Right lung (tissue), 5 donors: ENCODE data around the gene RDH8. TPM values are rescaled to one million over a fixed set of nuclear protein-coding genes. Genes with fewer than 3 reads are reported as not detected.
"Not testable (repeated sequence)": the region's sequence is repeated elsewhere in the genome, so short reads cannot be mapped to it uniquely, and the experiment has no call there.

Experiments used
- DNase-seq, 2 donors: peaks; one replicate each; pipeline ENCODE4 v3.0.0-alpha.2; 2013
- polyA plus RNA-seq, 5 donors: library from polyadenylated mRNA; unstranded; fragments of 120-200 nt; gene quantifications; one replicate each; pipeline versions ENCODE4 v1.2.1 to v1.2.3, GENCODE V29; 2013; ENCODE audit warnings: inconsistent platforms in 1 of 5, low replicate concordance in 1 of 5; ENCODE audit not compliant: insufficient read length in 5 of 5, insufficient read depth in 1 of 5

Gene RDH8
- polyA plus RNA-seq, 5 donors = not detected

DNA sequence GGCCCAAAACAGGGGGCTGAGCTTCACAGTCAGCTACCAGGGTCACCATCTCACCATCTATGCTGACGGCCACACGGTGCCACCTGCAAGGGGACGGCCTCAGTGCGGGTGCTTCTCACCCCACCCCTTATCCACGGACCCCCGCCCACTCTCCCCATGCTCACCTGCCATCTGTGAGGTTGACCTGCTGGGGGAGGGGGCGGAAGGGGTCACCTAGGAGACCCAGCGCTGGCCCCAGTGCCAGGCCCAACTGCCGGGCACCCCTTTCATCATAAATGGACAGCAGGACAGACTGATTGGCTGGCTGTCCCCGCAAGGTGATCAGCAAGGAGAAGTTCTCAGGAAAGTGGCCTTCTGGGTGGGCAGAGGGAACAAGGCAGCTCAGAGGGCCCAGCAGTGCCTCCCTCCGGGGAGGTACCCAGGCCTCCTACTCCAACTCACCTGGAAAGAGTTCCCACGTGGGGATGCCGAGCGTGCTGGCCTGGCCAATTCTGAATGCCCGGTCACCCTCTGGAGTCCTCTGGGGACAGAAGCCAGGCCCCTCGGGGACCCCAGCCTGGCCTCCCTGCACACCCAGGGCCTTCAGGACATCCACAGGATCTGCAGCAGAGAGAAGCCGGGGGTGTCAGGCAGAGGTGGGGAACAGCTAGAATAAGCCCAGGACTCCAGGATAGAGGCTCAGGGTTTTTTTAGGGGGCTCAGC lies 7.5 kb upstream of the RDH8 start:
- DNase-seq = no peak

DNA sequence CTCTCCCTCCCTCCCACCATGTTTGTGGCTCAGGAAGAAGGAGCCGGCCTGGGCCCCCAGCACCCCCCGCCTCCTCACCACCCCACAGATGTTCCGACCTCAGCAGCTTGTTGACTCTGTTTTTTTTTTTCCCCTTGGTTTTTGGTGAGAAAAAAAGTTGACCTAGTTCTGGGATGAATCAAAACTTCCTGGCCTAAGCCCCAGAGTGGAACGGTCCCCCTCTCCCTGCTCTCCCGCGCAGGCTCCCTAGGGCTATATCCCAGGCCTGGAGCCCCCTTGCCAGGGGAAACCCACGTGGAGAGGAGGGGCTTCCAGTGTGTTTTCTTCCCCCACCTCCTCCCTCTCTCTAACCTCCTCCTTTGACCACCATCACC lies 7.0 kb upstream of the RDH8 start:
- DNase-seq = no peak

DNA sequence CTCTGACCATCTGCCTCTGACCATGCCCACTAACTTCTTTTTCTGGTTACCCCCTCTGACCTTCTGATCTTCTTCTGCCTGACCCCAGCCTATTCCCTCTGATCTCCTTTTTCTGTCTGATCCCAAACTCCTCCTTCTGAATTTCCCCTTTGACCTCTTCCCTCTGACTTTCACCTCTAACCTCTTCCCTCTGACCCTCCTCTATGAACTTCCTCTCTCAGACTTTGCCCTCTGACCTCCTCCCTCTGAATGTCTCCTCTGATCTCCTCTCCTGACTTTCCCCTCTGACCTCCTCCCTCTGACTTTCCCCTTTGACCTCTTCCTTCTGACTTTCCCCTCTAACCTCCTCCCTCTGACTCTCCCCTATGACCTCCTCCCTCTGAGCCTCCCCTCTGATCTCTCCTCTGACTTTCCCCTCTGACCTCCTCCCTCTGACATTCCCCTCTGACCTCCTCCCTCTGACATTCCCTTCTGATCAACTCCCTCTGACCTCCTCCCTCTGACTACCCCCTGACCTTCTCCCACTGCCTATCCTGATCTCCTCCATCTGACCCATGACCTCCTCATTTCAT lies 6.4 kb upstream of the RDH8 start:
- DNase-seq = no peak

DNA sequence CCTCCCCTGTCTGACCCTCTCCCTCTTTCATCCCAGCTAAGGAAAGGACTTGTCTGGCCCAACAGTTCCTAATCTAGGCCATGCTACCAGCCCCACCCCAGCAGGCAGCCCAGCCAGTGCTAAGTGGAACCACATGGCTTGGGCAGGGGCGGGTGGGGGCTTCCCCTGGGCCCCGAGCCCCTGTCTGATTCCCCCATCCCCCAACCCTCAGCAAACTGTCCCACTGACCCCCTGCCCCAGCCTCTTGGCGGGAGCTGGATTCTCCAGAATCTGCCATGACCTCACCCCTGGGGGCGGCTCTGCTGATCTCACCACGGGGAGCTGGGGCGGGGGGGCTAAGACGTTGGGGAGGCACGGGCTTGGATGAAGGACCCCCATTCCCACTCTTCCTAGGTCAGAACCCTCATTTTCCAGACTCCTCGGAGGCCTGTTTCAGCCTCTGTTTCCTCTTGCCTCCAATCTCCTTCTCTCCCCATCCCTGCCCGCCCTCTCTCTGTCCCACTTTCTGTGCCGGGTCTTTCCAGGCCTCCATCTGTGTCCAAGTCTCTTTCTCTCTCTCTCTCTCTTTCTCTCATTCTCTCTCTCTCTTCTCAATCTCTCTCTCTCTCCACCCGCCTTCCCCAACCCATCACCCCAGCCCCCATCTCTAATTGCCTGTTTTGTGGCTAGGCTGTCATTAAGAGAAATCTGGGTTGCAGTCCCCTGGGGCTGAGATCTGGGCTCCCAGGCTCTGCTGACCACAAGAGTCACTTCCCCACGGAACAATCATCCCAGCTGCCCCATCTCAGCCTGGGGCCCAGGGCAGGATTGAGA lies 5.7 kb upstream of the RDH8 start:
- no peak for DNase-seq

DNA sequence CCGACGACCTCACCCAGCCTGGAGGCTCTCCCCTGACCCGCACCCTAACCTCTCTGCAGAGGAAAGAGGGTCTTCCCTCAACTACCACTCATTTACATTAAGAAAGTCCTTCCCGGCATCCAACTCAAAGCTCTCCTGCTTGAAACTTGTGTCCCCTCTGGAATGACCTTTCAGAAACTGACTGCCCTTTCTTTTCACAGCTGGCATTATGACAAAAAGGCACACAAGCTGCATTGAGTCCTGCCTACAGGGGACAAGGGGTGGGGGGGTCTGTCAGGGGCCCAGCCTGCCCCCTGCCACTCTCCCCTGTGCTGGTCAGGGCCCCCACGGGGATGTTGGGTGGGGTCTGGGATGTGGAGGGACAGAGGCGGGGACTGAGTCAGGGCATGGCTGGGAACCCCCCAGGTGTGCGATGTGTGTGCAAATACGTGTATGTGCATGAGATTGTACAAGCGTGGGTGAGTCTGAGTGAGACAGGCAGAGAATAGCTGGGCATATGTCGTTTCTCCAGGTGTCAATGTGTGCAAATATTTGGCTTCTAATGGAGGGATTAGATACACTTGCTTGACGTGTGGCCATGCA lies 5.0 kb upstream of the RDH8 start:
- no peak for DNase-seq

DNA sequence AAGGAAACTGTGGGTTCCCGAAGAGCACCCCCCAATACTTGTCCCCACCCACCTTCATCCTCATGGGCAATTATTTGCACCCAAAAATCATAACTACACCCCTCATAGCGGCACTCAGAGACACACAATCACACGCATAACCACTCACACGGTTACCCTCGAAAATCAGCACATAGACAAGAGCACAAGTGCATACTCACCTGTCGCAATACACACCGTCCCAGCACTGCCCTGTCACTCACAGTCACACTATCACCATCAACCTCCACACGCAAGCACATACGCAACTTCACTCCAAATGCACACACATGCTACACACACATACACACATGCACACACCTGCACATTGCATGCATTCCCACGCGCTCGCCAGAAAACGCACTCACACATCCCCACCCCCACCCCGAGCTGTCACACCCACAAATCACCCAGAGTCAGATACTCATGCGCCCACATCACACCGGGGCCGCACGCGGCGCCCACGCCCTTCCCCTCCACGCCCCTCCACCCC lies 3.5 kb upstream of the RDH8 start:
- no peak for DNase-seq

DNA sequence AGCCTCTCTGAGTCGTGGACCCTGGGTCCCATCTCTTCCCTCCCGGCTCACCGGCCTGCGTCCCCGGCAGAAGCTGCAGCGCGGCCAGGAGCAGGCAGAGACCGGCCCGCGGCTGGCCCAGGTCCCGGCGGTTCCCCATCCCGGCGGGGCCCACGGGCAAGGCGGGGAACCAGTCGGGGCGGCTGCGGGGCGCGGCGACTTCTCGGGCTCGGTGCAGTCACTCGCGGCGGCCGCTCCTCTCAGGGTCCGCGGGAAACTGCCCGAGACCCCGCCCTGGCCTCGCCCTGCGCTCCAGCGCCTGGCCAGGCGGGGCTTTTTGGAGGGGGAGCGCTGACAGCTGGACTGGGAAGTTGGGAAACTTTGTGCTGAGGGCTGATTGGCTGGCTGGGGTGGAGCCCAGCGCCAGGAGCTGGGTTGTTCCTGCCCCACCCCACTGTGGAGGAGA lies 3.0 kb upstream of the RDH8 start, which contains the start of gene COL5A3:
COL5A3 (minus strand) TSS at position 258 of the 445 bp plus-strand sequence; CDS start at position 139, 119 bp downstream.
- DNase-seq = peak in 1 of 2 donors; percentile 33

DNA sequence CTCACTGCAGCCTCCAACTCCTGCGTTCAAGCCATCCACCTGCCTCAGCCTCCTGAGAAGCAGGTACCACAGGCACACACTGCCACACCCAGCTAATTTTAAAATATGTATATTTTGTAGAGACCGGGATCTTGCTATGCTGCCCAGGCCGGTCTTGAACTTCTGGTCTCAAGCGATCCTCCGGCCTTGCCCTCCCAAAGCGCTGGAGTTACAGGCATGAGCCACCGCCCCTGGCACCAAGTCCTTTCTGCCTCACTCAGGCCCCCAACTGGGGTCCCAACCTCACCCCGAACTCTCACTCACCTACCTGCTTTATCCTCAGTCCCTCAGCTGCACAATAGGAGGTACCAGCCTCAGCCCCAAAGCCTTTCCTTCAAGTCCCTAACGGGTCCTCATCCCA lies 2.3 kb upstream of the RDH8 start:
- no peak for DNase-seq

DNA sequence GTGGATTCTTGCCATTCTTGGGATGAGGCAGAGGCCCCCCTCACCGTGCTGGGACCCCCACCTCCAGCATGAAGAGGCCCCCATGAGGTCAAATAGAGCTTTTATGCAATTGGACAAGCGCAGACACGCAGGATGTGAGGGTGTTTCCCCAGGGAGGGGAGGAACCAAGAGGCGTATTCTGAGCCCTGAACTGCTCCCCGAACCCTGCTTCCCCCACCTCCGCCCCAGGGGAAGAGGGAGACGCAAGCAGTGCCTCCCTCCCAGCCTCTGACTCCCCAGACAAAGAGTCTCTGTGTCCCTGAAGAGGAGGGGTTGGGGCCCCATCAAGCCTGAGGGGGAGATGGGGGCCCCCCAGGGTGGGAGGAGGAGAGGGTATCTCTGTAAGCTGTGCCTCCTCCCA lies 1.3 kb upstream of the RDH8 start:
- DNase-seq = no peak

DNA sequence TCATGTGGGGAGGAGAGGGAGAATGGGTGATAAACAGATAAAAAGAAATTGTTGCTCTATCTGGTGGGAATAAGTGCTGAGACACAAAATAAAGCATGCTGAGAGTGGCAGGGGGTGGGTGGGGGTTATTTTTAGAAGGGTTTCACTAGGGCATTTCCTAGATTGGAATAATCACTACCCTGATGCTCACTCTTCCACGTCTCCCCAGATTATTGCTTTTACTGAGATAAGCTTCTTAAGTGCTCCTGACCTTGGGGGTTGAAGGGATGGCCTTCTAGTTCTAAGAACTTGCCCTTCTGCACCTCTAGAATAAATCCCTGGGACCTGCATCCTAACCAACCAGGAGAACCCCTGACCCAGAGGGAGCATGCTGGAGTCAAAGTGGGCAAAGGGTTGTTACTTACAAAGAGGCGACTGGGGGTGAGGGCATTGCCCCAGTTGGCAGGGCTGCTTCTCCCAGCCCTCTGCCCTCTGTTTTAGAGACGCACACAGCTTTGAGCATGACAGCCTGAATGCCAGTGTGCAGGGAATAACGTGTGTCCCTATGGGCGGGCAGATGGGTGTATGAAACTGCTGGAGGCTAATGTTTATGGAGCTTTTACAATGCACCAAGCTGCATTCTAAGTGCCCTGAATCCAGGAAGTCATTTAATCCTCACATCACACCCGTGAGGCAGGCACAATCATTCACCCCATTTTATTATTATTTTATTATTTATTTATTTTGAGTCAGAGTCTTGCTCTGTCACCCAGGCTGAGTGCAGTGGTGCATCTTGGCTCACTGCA lies 743 bp downstream of the RDH8 start:
- no peak for DNase-seq

DNA sequence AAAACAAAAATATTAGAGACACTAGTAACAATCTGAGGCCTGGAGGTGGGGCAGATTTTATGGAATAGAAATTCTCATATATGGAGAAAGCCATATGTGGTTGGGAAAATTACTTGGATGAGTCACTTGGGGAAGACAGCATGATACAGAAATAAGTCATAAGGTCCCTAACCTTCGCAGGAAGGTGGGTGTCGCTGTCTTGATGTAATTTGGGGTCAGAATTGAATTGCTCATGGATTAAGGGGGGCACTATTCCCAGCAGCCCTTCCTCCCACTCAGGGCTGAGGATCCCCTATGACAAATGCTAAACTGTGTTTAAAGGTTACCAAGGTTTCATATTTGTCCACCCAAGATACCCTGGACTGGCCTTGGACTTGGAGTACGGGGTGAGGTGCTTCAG lies 5.0 kb downstream of the RDH8 start:
- DNase-seq = no peak

DNA sequence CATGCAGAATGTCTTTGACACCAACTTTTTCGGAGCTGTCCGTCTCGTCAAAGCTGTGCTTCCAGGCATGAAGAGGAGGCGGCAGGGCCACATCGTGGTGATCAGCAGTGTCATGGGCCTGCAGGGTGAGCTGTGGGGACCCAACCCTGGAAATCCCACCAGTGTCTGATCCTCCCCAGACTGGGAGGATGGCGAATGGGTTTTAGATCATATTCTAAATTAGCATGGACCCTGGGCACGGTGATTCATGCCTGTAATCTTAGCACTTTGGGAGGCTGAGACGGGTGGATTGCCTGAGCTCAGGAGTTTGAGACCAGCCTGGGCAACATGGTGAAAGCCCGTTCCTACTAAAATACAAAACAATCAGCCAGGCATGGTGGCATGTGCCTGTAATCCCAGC lies 5.5 kb downstream of the RDH8 start:
- no peak for DNase-seq

DNA sequence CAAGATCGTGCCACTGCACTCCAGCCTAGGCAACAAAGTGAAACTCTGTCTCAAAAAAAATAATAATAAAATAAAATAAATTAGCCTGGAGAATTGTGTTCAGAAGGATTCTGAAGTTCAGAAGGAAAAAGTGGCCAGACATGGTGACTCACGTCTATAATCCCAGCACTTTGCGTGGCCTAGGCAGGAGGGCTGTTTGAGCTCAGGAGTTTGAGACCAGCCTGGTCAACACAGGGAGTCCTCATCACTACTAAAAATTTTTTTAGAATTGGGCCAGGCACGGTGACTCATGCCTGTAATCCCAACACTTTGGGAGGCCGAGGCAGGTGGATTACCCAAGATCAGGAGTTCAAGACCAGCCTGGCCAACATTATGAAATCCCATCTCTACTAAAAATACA lies 6.0 kb downstream of the RDH8 start:
- no peak for DNase-seq

DNA sequence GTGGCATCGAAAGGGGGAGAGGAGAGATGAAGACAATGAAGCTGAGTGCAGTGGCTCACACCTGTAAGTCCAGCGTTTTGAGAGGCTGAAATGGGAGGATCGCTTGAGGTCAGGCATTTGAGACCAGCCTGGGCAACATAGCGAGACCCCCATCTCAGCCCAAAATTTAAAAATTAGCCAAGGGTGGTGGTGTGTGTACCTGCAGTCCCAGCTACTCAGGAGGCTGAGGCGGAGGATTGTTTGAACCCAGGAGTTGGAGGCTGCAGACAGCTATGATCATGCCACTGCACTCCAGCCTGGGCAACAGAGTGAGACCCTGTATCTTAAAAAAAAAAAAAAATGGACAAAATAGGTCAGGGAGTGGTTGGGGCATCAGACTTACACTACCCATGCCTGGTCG lies 7.6 kb downstream of the RDH8 start:
- no peak for DNase-seq

DNA sequence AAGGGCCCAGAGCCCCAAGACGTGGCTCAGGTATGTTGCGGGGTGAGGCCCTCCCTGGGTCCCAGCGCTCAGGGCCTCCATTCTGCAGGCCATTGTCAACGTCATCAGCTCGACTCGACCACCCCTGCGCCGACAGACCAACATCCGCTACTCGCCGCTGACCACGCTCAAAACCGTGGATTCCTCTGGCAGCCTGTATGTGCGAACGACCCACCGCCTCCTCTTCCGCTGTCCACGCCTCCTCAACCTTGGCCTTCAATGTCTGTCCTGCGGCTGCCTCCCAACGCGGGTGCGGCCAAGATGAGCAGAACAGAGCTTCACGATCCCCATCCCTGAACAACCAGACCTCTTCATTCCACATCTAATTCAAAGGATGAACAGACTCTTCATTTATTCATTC lies 8.2 kb downstream of the RDH8 start:
- DNase-seq = no peak

DNA sequence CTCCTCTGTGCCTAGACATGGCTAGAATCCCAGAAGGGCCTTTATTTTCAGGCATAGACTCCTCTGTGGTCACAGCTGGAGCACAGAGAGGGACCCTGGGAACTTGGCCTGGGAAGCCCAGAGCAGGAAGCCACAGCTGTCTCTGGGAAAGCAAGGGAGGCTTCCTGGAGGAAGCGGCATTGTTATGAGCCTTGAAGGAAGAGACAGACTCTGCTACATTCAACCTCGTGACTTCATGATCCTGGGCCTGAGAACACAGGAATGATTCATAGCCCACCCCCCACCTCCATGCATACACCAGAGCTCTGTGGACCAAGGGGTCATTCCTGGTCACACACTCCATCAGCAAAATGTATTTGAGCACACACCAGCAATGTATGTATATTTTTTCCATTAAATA lies 8.6 kb downstream of the RDH8 start:
- DNase-seq = no peak

DNA sequence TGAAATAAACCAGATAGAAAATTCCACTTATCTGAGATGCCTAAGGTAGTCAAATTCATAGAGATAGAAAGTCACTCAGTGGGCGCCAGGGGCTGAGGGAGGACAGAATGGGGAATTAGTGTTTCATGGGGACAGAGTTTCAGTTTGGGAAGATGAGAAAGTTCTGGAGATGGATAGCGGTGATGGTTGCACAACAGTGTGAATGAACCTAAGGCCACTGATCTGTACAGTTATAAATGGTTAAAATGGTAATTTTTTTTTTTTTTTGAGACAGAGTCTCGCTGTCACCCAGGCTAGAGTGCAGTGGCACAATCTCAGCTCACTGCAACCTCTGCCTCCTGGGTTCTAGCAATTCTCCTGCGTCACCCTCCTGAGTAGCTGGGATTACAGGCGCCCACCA lies 9.8 kb downstream of the RDH8 start:
- not testable (repeated sequence) for DNase-seq

DNA sequence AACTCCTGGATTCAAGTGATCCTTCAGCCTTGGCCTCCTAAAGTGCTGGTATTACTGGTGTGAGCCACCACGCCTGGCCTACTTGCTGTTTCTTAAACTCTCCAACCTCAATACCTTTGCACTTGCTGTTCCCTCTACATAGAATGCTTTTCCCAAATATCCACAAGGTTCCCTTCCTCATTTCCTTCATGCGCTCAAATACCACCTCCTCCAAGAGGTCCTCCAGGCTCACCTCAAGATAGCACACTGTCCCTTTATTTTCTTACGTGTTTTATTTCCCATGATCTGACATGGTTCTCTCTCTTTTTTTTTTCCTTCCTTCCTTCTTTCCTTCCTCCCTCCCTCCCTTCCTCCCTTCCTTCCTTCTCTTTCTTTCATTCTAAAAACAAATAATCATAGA lies 13.5 kb downstream of the RDH8 start:
- DNase-seq = no peak

DNA sequence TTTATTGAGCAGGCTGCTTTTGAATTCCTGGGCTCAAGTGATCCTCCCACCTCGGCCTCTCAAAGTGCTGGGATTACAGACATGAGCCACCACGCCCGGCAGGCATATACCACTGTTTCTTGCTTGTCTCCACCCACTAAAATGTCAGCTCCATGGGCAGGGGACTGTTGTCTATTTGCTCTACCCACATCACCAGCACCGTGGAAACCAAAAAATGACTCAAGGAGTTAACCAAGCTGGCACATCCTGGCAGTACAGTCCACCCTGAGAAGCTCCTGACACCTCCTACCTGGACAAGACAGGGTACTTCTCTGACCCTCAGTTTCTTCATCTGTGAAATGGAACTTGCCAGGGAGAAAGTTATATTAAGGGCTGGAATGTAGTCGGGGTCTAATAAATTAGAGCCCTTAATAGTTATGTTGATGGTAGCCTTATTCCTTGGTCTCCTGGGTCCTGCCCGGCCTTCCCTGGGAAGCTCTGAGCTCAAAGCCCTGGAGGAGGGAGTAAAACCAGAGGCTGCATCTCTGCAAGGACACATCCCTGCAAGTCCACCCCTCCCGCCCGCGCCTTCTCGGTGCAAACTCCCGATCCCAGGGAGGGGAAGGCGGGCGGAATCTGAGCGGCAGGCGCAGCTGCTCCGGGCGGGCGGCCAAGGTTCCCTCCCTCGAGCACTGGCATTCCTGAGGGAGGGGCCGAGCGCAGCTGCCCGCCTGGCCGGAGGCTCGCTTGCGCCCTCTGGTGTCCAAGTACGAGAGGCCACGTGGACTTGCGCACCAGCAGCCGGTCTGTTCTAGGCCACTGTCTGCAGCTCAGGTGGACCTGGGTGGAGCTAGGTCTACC lies 14.1 kb downstream of the RDH8 start:
- peak; percentile 88 to 90 for DNase-seq

DNA sequence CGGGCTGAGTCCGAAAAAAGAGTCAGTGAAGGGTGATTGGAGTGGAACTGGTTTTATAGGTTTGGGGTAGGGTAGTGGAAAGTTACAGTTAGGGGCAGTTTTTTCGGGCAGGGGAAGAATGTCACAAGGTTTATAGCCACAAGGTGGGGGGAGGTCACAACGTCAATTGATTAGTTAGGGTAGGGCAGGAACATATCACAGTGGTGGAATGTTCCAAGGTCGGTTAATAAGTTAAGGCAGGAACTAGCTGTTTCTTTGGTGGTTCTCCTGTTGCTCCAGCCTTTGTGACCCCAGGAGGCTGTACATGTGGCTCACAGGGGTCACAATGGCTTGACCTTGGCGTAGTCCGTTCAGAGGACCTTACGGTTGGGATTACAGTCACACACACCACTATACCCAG lies 20.3 kb downstream of the RDH8 start:
- no peak for DNase-seq

DNA sequence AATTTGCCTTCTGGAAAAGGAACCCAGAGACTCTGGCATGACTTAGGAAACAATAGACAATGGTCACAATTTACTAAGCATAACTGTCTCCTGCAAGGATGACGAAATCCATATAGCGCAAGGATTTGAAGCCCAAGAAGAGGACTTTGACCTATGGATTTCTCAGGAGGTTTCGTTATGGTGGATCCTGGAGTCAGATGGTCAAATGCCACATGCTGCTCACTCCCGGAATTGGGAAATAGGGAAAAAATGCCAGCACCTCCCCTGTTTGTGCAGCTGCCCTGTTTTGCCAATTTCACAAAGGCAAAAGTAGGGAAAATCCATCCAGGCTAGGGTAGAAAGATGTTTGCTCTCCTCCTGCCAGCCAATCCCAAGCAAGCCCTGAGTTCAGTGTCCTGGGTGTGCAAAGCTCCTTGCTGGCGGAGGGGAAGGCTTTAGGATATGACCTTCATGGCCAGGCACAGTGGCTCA lies 23.4 kb downstream of the RDH8 start:
- no peak for DNase-seq
